K562 (cell line): Measurements from ENCODE around the gene B3GNT9. TPM values are rescaled to one million over a fixed set of nuclear protein-coding genes. Genes with fewer than 3 reads are reported as not detected.
A peak's percentile ranks its signal among the peaks of the same experiment; 100 is the strongest.

Source experiments
- polyA plus RNA-seq, 8 experiments: library from polyadenylated mRNA; depleted of rRNA in 4 of 8; stranded (reverse) in 5 of 8; unstranded in 3 of 8; fragments of >200 nt; fragmentation: Nextera tagmentation in 2 of 8; fragmentation: Illumina TruSeq in 1 of 8; extraction: Ambion mirVana in 2 of 8; extraction: Trizol in 1 of 8; gene quantifications; 2 replicates each; pipeline versions ENCODE4 v1.2.1 to v1.2.3, GENCODE V29; 2011 to 2014; ENCODE audit warnings: inconsistent platforms in 1 of 8, missing spikeins in 1 of 8
- total RNA-seq, 7 experiments: library from RNA; depleted of rRNA in 6 of 7; stranded (reverse); fragments of >200 nt in 6 of 7; fragmentation: Illumina TruSeq in 2 of 7; extraction: Trizol in 2 of 7; gene quantifications; 2 replicates each; pipeline versions ENCODE4 v1.2.1 to v1.2.3, GENCODE V29; 2011 to 2021; ENCODE audit warnings: low replicate concordance in 1 of 7
- TF ChIP-seq, protein P1 (sequence below): sonication (generic); formaldehyde crosslinking; IDR thresholded peaks from 2 replicates; pipeline ENCODE4 v1.8.1; 2022; ENCODE audit warnings: missing genetic modification reagents
- TF ChIP-seq, protein P2 (sequence below): fragments of 450-650 bp; conservative IDR thresholded peaks from 2 replicates; pipeline ENCODE4 v1.6.1; 2016; ENCODE audit warnings: missing genetic modification characterization, low read depth, mild to moderate bottlenecking, control low read depth, missing compliant biosample characterization
- TF ChIP-seq, protein P3 (sequence below): sonication (generic); formaldehyde crosslinking; IDR thresholded peaks from 2 replicates; pipeline ENCODE4 v1.9.0; 2022; ENCODE audit warnings: mild to moderate bottlenecking, missing genetic modification reagents
- TF ChIP-seq, protein P4 (sequence below), 2 experiments: fragments of 450-650 bp; formaldehyde crosslinking in 1 of 2; IDR thresholded peaks; 2 replicates each; pipeline versions ENCODE4 v1.4.0 to v1.6.1; 2014 to 2020; ENCODE audit warnings: mild to moderate bottlenecking in 2 of 2, borderline replicate concordance in 1 of 2, low read depth in 1 of 2

The B3GNT9 gene
- total and polyA plus RNA-seq, 9 of the 15 experiments (the other 6 are each of a cell fraction or from before 2014, with no cell fraction given): 0.01 to 1.8 (median 1.1) TPM; not detected in 1

DNA sequence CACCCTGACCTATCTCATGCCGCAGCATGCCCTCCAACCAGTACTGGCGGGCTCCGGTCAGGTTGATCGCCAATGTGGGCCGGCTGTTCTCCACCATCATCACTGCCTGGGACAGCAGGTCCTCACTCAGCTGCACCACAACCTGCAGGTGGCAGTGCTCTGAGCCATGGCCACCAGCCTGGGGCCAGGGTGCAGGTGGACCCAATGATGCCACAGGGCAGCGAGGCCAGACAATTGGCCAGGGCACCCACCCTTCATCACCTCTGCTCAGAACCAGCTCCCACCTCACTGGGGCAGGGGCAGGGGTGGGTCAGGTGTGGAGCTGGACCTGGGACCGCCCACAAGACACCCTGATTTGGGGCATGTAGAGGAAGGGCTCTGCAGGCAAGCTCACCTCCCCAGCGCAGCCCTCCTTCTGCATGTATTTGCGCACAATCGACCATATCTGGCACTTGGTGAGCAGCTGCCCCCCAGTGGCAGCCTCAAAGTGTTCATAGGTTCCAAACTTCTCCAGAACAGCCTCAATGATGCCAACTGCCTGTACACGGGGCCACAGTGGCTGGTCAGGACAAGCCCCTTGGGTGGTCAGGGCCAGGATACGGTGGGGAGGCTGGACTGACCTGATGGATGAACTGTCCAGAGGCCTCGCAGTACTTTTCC lies 28.8 kb upstream of the B3GNT9 start (continued):
- TF ChIP-seq, protein P1, sequence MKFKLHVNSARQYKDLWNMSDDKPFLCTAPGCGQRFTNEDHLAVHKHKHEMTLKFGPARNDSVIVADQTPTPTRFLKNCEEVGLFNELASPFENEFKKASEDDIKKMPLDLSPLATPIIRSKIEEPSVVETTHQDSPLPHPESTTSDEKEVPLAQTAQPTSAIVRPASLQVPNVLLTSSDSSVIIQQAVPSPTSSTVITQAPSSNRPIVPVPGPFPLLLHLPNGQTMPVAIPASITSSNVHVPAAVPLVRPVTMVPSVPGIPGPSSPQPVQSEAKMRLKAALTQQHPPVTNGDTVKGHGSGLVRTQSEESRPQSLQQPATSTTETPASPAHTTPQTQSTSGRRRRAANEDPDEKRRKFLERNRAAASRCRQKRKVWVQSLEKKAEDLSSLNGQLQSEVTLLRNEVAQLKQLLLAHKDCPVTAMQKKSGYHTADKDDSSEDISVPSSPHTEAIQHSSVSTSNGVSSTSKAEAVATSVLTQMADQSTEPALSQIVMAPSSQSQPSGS: no peak
- TF ChIP-seq, protein P2, sequence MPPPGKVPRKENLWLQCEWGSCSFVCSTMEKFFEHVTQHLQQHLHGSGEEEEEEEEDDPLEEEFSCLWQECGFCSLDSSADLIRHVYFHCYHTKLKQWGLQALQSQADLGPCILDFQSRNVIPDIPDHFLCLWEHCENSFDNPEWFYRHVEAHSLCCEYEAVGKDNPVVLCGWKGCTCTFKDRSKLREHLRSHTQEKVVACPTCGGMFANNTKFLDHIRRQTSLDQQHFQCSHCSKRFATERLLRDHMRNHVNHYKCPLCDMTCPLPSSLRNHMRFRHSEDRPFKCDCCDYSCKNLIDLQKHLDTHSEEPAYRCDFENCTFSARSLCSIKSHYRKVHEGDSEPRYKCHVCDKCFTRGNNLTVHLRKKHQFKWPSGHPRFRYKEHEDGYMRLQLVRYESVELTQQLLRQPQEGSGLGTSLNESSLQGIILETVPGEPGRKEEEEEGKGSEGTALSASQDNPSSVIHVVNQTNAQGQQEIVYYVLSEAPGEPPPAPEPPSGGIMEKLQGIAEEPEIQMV (tag): no peak
- TF ChIP-seq, protein P3, sequence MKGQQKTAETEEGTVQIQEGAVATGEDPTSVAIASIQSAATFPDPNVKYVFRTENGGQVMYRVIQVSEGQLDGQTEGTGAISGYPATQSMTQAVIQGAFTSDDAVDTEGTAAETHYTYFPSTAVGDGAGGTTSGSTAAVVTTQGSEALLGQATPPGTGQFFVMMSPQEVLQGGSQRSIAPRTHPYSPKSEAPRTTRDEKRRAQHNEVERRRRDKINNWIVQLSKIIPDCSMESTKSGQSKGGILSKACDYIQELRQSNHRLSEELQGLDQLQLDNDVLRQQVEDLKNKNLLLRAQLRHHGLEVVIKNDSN: no peak
- TF ChIP-seq, protein P4, sequence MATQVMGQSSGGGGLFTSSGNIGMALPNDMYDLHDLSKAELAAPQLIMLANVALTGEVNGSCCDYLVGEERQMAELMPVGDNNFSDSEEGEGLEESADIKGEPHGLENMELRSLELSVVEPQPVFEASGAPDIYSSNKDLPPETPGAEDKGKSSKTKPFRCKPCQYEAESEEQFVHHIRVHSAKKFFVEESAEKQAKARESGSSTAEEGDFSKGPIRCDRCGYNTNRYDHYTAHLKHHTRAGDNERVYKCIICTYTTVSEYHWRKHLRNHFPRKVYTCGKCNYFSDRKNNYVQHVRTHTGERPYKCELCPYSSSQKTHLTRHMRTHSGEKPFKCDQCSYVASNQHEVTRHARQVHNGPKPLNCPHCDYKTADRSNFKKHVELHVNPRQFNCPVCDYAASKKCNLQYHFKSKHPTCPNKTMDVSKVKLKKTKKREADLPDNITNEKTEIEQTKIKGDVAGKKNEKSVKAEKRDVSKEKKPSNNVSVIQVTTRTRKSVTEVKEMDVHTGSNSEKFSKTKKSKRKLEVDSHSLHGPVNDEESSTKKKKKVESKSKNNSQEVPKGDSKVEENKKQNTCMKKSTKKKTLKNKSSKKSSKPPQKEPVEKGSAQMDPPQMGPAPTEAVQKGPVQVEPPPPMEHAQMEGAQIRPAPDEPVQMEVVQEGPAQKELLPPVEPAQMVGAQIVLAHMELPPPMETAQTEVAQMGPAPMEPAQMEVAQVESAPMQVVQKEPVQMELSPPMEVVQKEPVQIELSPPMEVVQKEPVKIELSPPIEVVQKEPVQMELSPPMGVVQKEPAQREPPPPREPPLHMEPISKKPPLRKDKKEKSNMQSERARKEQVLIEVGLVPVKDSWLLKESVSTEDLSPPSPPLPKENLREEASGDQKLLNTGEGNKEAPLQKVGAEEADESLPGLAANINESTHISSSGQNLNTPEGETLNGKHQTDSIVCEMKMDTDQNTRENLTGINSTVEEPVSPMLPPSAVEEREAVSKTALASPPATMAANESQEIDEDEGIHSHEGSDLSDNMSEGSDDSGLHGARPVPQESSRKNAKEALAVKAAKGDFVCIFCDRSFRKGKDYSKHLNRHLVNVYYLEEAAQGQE (IDR thresholded peaks at IDR 0.05; ENCODE audit: borderline replicate concordance): peak; percentile 27; the same call in 1 of the 2 replicates
- TF ChIP-seq, protein P4 (CRISPR knock-in tag; IDR thresholded peaks at IDR 0.05; ENCODE audit: low read depth): no peak
- TF ChIP-seq, all 486 proteins: peak for 5
